Pancreas (tissue), 10 donors: ENCODE measurements around the gene PAFAH1B1. TPM values are rescaled to one million over a fixed set of nuclear protein-coding genes. Genes with fewer than 3 reads are reported as not detected.

Source experiments
- ATAC-seq, 4 donors: fragments of 200-7000 bp; cut with Tn5 transposase; one replicate each; pipeline versions ENCODE4 v1.8.0 to v1.9.1; 2020; ENCODE audit warnings: mild to moderate bottlenecking in 4 of 4, moderate library complexity in 4 of 4
- DNase-seq, 6 donors: peaks; one replicate each; pipeline ENCODE4 v3.0.0-alpha.2; 2020
- FAIRE-seq: peaks from 2 replicates; lab custom pipeline; 2012; peaks lifted over from hg19 to GRCh38; lab: Jason Lieb, UNC
- H3K27ac ChIP-seq, 4 donors: fragments of 200-600 bp; sonication (generic); 1 replicate in 3 of 4; 2 replicates in 1 of 4; pipeline versions ENCODE4 v1.5.0 to v1.8.0; 2020
- H3K27me3 ChIP-seq, 4 donors: fragments of 200-600 bp; one replicate each; pipeline ENCODE4 v1.8.0; 2021
- H3K36me3 ChIP-seq, 3 donors: fragments of 200-600 bp; sonication (generic) in 1 of 3; one replicate each; pipeline versions ENCODE4 v1.5.0 to v1.8.0; 2020 to 2021
- H3K4me1 ChIP-seq, 3 donors: fragments of 200-600 bp; one replicate each; pipeline ENCODE4 v1.8.0; 2021
- H3K4me3 ChIP-seq, 4 donors: fragments of 200-600 bp; sonication (generic) in 2 of 4; one replicate each; pipeline versions ENCODE4 v1.5.0 to v1.8.0; 2020 to 2021
- H3K9me3 ChIP-seq, 4 donors: fragments of 200-600 bp; one replicate each; pipeline ENCODE4 v1.8.0; 2021
- CTCF ChIP-seq, 4 donors: fragments of 200-600 bp; sonication (generic) in 3 of 4; IDR thresholded peaks; one replicate each; pipeline versions ENCODE4 v1.5.0 to v1.8.0; 2021; ENCODE audit warnings: antibody characterized with exemption in 4 of 4
- WGBS, 2 donors: extraction: QIAGEN DNeasy Blood & Tissue Kit; methylation state at CpG; one replicate each; pipeline ENCODE4 v1.1.7; 2013; 5-methylcytosine and 5-hydroxymethylcytosine counted together
- intact Hi-C, 3 donors: fragments of 100-400 bp; cut with DNase I; formaldehyde crosslinking; loops; one replicate each; pipeline versions ENCODE4 v1.11.1 to v1.14.2; 2022
- polyA plus RNA-seq, 2 donors: library from polyadenylated mRNA; stranded (reverse); fragments of 200-250 nt; gene quantifications; one replicate each; pipeline ENCODE4 v1.2.3, GENCODE V29; 2013
- total RNA-seq, 6 donors: library from RNA; stranded (reverse); fragmentation: NEBNext Ultra II Directional in 4 of 6; extraction: Animal tissue kit (Norgen Biotek cat#: 25700) in 4 of 6; gene quantifications; one replicate each; pipeline versions ENCODE4 v1.2.1 to v1.2.4, GENCODE V29; 2021 to 2023
- donor health status: healthy with polysubstance abuse.
- donor health status: DM: no; HTN: no; CAD: no; lungs with moderate emphysema.
- donor health status: DM: no; HTN: no; CAD: no.
- donor health status: control.
- donor health status: control.
- donor health status: Bipolar disorder and iron deficiency.
- donor health status: DM: yes; HTN: yes; CAD: no.
- donor health status: DM: no; HTN: no; CAD: no.
- donor health status: DM: no; HTN: no; CAD: no.
- donor health status: DM: yes; HTN: yes; CAD: no.

The PAFAH1B1 gene
- total and polyA plus RNA-seq, 8 donors: 17.3 to 66.1 (median 34.9) TPM

DNA sequence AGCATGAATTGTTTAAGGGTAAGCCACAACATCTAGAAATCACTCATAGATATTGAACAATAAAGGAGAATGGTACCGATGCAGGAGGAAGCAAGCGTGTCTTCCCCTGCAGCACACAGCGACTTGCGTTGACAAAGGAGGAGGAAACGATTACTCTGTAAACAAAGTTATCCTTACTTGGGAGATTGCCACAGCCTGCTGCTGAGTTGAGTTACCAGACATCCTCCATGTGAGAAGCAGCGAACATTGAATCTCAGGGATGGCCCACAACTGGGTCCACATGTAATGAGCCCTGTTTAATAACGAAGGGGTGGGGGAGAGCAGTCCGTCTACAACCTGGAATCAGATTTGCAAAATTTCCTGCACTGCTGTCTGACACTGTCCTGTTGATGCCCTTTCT, 90.5 kb downstream of the PAFAH1B1 start:
- Histone ChIP-seq H3K4me3 (no peak overlapping the region), H3K36me3 (peaks cover 3 to 24% (median 11%) of the 10 kb centered on the region in 3 donors), H3K27me3 (no peaks in the 10 kb centered on the region), H3K27ac (no peak overlapping the region), H3K9me3 (no peaks in the 10 kb centered on the region), H3K4me1 (peaks cover 11 to 23% (median 18%) of the 10 kb centered on the region in 3 donors)
- FAIRE-seq (no peak), DNase-seq (no peak), ATAC-seq (peak in 3 of 4 donors; percentile 41 to 56 (median 44))
- 26 to 28% methylated on average over 8 of the region's 8 CpGs for WGBS, 2 donors
- TF ChIP-seq CTCF (IDR thresholded peaks at IDR 0.05): no peak
- intact Hi-C loops: no loop called here

GRCh38 chr17:2684549-2684948, 91.1 kb downstream of the PAFAH1B1 start:
- no peak overlapping the region for H3K27ac ChIP-seq
- peaks cover 3 to 23% (median 11%) of the 10 kb centered on the region in 3 donors for H3K36me3 ChIP-seq
- H3K4me1 ChIP-seq: peaks cover 11 to 23% (median 18%) of the 10 kb centered on the region in 3 donors
- WGBS, 2 donors: 94% methylated on average over 18 of the region's 18 CpGs
- TF ChIP-seq CTCF (IDR thresholded peaks at IDR 0.05): no peak
- intact Hi-C loops: no loop called here
- DNase-seq (peak in 2 of 6 donors; percentile 20 to 49), ATAC-seq (no peak), FAIRE-seq (no peak)
- no peaks in the 10 kb centered on the region for H3K9me3 ChIP-seq
- H3K27me3 ChIP-seq: no peaks in the 10 kb centered on the region
- H3K4me3 ChIP-seq: no peak overlapping the region

DNA sequence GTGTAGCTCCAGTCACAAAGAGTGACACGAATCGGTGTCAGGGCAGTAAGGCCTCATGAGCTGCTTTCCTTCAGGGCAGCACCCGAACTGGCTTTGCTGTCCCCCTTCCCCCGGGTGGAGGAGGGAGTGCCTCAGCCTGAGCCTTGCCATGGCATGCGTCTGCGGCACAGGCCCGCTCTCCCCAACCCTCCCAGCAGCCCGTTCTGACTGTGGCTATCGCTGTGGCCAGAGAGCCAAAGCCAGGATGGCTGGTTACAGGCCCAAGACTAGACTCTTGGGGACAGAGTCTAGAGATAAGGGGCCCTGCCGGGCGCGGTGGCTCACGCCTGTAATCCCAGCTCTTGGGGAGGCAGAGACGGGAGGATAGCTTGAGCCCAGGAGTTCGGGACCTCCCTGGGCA, 92.2 kb downstream of the PAFAH1B1 start:
- peak in 1 of 6 donors; percentile 51 for DNase-seq
- intact Hi-C loops: no loop called here
- no peak for ATAC-seq
- FAIRE-seq: no peak
- Histone ChIP-seq H3K27ac (no peak overlapping the region), H3K9me3 (no peaks in the 10 kb centered on the region), H3K4me1 (peaks cover 11 to 23% (median 18%) of the 10 kb centered on the region in 3 donors), H3K36me3 (peaks cover 3 to 19% (median 8%) of the 10 kb centered on the region in 3 donors), H3K27me3 (no peaks in the 10 kb centered on the region), H3K4me3 (no peak overlapping the region)
- TF ChIP-seq CTCF (IDR thresholded peaks at IDR 0.05): no peak
- 88 to 93% methylated on average over 15 of the region's 15 CpGs for WGBS, 2 donors

GRCh38 chr17:2687074-2687418, 93.6 kb downstream of the PAFAH1B1 start:
- intact Hi-C loops: no loop called here
- Histone ChIP-seq H3K27ac (no peak overlapping the region), H3K27me3 (no peaks in the 10 kb centered on the region), H3K4me3 (no peak overlapping the region), H3K36me3 (peaks cover 0 to 16% (median 6%) of the 10 kb centered on the region in 3 donors), H3K9me3 (no peaks in the 10 kb centered on the region), H3K4me1 (peaks cover 11 to 22% (median 18%) of the 10 kb centered on the region in 3 donors)
- FAIRE-seq: no peak
- TF ChIP-seq CTCF (IDR thresholded peaks at IDR 0.05): no peak
- no peak for ATAC-seq
- 90 to 94% methylated on average over 6 of the region's 6 CpGs for WGBS, 2 donors
- peak in 1 of 6 donors; percentile 34 for DNase-seq
